Liver (tissue), 3 donors: ENCODE data around the gene UNKL.

Experiments used
- ATF3 ChIP-seq: IDR thresholded peaks from 2 replicates; pipeline ENCODE4 v1.6.1; 2016; ENCODE audit warnings: antibody characterized with exemption
- CTCF ChIP-seq: fragments of 150-350 bp; IDR thresholded peaks from 2 replicates; pipeline ENCODE4 v1.5.1; 2017; ENCODE audit warnings: improper control_type of control experiment, low read depth, low read length; ENCODE audit not compliant: missing input control
- FOXA1 ChIP-seq: IDR thresholded peaks from 2 replicates; pipeline ENCODE4 v1.6.1; 2016; ENCODE audit warnings: antibody characterized with exemption
- RAD21 ChIP-seq, 2 donors: IDR thresholded peaks; 2 replicates each; pipeline ENCODE4 v1.6.1; 2016; ENCODE audit warnings: antibody characterized with exemption in 2 of 2, mild to moderate bottlenecking in 2 of 2
- RXRA ChIP-seq, 2 donors: IDR thresholded peaks; 2 replicates each; pipeline ENCODE4 v1.6.1; 2017 to 2018; ENCODE audit warnings: antibody characterized with exemption in 2 of 2, mild to moderate bottlenecking in 1 of 2
- TAF1 ChIP-seq: conservative IDR thresholded peaks from 2 replicates; pipeline ENCODE4 v1.6.1; 2016; ENCODE audit warnings: antibody characterized with exemption, mild to moderate bottlenecking
- TF ChIP-seq, protein P1 (sequence below): IDR thresholded peaks from 2 replicates; pipeline ENCODE4 v1.6.1; 2016; ENCODE audit warnings: antibody characterized with exemption, mild to moderate bottlenecking
- donor health status: healthy.
- donor health status: healthy.

DNA sequence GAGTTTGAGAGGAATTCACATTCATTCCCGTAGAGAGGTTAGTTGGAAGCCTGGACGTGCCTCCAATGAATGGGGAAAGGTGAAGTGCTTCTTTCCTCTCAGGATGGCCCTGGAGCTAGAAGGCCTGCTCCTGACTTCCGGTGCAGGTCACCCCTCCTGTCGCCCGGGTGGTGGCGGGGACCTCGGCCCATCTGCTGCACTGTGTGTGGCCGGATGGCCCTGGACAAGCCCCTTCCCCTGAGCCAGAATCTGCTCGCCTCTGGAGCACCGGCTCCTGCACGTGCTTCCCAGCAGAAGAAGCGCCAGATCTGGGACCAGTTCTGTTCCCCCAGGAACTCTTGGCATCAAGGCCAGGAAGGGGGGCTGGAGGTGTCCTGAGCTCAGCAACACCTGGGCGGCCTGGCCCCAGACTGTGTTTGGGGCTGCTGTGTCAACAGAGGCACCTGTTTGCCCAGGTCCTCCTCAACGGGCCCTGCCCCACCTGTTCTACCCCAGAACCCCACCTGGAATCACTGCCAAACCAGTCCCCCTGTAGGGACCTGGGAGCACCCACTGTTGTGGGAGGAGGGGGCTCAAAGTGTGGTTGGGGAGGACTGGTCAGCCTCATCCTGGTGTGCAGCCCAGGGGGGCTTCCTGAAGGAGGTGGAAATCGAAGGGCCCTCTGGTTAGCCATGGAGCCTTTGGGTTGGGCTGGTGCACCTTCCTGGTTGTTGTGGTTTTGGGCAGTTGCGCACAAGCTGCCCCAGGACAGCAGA lies 11.3 kb upstream of the UNKL start:
- no peak for TF ChIP-seq CTCF
- no peak for TF ChIP-seq ATF3
- TF ChIP-seq TAF1: no peak
- TF ChIP-seq RAD21 (IDR thresholded peaks at IDR 0.05): no peak
- TF ChIP-seq RXRA (IDR thresholded peaks at IDR 0.05): no peak
- TF ChIP-seq FOXA1: no peak
- TF ChIP-seq, protein P1, sequence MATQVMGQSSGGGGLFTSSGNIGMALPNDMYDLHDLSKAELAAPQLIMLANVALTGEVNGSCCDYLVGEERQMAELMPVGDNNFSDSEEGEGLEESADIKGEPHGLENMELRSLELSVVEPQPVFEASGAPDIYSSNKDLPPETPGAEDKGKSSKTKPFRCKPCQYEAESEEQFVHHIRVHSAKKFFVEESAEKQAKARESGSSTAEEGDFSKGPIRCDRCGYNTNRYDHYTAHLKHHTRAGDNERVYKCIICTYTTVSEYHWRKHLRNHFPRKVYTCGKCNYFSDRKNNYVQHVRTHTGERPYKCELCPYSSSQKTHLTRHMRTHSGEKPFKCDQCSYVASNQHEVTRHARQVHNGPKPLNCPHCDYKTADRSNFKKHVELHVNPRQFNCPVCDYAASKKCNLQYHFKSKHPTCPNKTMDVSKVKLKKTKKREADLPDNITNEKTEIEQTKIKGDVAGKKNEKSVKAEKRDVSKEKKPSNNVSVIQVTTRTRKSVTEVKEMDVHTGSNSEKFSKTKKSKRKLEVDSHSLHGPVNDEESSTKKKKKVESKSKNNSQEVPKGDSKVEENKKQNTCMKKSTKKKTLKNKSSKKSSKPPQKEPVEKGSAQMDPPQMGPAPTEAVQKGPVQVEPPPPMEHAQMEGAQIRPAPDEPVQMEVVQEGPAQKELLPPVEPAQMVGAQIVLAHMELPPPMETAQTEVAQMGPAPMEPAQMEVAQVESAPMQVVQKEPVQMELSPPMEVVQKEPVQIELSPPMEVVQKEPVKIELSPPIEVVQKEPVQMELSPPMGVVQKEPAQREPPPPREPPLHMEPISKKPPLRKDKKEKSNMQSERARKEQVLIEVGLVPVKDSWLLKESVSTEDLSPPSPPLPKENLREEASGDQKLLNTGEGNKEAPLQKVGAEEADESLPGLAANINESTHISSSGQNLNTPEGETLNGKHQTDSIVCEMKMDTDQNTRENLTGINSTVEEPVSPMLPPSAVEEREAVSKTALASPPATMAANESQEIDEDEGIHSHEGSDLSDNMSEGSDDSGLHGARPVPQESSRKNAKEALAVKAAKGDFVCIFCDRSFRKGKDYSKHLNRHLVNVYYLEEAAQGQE: no peak
